Measurements from ENCODE around the gene PLXNB3.

PLXNB3 gene

DNA sequence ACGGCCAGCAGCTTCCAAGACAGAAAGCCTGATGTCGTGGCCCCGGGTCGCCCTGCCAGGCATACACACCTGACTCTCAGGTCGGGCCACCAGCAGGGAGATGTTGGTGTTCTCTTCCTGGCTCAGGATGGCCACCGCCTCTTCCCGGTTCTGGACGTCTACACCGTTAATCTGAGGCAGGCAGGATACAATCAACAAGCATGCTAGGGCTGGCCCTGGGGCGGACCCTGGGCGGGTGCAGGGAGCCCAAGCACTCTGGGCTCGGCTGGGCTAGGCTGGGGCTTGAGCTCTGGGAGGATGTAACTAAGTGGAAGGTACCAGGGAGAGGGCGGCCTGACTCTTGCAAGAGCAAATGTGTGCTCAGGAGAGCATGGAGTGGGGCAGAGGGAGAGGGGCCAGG, 41.4 kb downstream of the PLXNB3 start:
- no peaks in the 10 kb centered on the region for H3K4me1 ChIP-seq
- TF ChIP-seq, protein P1, sequence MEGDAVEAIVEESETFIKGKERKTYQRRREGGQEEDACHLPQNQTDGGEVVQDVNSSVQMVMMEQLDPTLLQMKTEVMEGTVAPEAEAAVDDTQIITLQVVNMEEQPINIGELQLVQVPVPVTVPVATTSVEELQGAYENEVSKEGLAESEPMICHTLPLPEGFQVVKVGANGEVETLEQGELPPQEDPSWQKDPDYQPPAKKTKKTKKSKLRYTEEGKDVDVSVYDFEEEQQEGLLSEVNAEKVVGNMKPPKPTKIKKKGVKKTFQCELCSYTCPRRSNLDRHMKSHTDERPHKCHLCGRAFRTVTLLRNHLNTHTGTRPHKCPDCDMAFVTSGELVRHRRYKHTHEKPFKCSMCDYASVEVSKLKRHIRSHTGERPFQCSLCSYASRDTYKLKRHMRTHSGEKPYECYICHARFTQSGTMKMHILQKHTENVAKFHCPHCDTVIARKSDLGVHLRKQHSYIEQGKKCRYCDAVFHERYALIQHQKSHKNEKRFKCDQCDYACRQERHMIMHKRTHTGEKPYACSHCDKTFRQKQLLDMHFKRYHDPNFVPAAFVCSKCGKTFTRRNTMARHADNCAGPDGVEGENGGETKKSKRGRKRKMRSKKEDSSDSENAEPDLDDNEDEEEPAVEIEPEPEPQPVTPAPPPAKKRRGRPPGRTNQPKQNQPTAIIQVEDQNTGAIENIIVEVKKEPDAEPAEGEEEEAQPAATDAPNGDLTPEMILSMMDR (IDR thresholded peaks at IDR 0.05; ENCODE audit: low read depth, low read length) = no peak
- no peak for DNase-seq
- H3K36me3 ChIP-seq = no peaks in the 10 kb centered on the region
- H3K9me3 ChIP-seq = no peaks in the 10 kb centered on the region
- H3K4me3 ChIP-seq (ENCODE audit: low read depth, low read length) = no peak overlapping the region
- H3K27me3 ChIP-seq = no peaks in the 10 kb centered on the region

DNA sequence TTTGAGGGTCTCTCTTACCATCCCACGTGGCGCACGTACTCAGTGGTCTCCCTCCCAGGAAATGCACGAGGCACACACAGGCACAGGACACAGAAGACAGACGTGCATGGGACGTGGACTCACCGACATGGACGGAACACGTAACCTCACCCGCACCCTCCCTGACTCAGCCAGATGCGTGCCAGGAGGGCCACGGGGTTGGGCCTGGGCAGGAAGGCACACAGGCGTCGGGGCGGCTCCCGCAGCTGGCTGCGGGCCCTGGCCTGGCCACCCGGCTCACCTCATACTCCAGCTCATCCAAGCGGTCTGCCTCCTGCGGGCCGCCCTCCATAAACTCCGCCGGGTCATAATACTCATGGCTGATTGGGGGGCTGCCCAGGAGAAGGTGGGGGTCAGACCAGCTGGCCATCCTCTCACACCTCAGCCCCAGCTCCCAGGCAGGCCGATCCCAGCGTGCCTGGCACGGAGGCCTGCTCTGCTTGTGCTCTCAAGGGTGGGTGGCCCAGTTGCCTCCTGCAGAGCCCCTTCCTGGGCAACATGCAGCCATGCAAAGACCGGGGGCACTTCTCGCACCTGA, 43.0 kb downstream of the PLXNB3 start:
- no peaks in the 10 kb centered on the region for H3K4me1 ChIP-seq
- no peak overlapping the region for H3K4me3 ChIP-seq (ENCODE audit: low read depth, low read length)
- no peaks in the 10 kb centered on the region for H3K36me3 ChIP-seq
- H3K9me3 ChIP-seq = no peaks in the 10 kb centered on the region
- no peaks in the 10 kb centered on the region for H3K27me3 ChIP-seq
- DNase-seq = no peak
- TF ChIP-seq, protein P1 (IDR thresholded peaks at IDR 0.05; ENCODE audit: low read depth, low read length) = no peak

DNA sequence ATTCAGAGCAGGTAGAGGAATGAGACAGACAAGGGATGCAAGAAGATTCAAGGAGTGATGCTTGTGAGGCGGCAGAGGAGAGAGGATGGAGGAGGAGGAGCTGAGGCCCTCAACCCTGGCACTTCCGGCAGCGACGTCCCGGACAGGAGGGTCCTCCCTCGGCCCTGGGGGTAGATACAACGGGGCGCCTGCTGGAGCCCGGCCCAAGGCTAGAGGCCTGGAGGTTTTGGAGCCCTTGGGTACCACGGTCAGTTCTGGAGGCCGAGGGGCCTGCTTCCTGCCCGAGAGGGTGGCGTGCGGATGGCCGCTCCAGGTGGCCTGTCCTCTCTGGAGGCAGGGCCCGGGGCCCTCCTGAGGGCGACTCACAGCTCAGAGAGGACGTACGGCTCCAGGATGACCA, 43.9 kb downstream of the PLXNB3 start:
- Histone ChIP-seq H3K4me1 (no peaks in the 10 kb centered on the region), H3K27me3 (no peaks in the 10 kb centered on the region), H3K4me3 (ENCODE audit: low read depth, low read length) (no peak overlapping the region), H3K36me3 (no peaks in the 10 kb centered on the region), H3K9me3 (no peaks in the 10 kb centered on the region)
- no peak for DNase-seq
- TF ChIP-seq, protein P1 (IDR thresholded peaks at IDR 0.05; ENCODE audit: low read depth, low read length) = no peak

DNA sequence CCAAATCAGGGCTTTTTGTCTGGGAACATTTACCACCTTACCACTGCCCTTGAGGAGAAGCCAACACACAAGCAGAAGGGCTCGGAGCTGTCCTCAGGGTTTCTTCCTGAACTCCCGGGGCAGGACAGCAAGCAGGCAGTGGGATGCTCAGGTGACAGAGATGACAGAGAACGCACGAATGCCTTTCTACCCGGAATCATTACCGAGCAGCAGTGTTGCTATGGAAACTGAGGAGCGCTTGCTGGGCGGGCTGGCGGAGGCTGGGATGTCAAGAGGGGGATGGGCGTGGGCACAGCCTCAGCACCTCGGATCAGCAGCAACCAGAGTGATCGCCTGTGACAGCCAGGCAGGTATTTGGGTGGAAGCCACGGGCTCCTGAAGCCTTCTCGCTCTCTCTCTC, 48.2 kb downstream of the PLXNB3 start:
- Histone ChIP-seq H3K4me3 (ENCODE audit: low read depth, low read length) (no peak overlapping the region), H3K36me3 (no peaks in the 10 kb centered on the region), H3K9me3 (no peaks in the 10 kb centered on the region), H3K27me3 (no peaks in the 10 kb centered on the region), H3K4me1 (no peaks in the 10 kb centered on the region)
- TF ChIP-seq, protein P1 (IDR thresholded peaks at IDR 0.05; ENCODE audit: low read depth, low read length) = no peak
- DNase-seq = no peak

DNA sequence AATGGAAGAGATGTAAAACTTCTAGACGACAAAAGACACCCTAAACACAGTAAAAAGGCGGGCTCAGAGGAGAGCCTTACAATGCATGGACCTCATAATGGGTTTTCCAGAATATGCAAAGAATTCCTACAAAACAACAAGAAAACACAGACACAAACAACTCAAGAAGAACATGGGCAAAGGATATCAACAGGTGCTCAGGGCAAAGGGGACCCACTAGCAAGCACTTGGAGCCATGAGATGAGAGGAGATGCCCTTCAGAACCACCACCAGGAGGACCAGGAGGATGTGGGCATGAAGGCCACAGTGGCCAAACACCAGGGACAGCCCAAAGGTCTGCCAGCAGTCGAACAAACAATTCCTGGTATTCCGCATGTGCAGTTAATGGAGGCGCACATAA, 49.1 kb downstream of the PLXNB3 start:
- H3K36me3 ChIP-seq = no peaks in the 10 kb centered on the region
- H3K27me3 ChIP-seq = no peaks in the 10 kb centered on the region
- no peak for DNase-seq
- no peaks in the 10 kb centered on the region for H3K9me3 ChIP-seq
- no peak overlapping the region for H3K4me3 ChIP-seq (ENCODE audit: low read depth, low read length)
- TF ChIP-seq, protein P1 (IDR thresholded peaks at IDR 0.05; ENCODE audit: low read depth, low read length) = no peak
- no peaks in the 10 kb centered on the region for H3K4me1 ChIP-seq

DNA sequence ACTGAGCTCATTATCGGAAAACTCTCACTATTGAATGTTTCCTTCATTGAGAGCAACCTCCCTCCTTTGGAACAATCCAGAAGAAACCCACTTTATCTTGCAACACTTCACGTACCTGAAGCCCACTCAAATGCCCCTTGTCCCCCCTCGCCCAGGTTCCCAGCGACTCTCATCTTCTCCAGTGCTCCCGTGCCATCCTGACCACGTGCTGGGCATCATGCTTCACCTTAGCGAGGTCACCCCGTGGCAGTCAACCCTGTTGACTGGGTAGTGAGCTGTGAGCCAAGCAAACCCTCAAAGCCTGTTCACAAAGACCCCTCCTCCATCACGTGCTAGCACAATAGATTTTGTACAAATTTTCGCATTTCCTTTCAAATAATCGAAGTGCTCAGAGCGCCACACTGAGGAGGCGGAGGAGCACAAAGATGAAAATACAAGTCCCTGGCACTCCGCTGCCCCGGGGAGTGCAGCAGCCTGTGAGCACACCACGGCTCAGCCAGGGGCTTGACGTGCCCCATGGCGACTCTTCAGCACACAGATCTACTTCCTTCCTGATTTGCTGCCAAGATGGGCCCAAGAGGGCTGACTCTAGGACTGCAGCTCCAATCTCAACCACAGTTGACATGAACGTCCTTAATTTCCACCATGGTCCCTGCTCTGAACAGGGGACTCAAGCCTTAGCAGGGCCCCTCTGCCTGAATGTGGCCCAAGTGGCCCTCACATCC, 50.7 kb downstream of the PLXNB3 start:
- DNase-seq = no peak
- Histone ChIP-seq H3K4me3 (ENCODE audit: low read depth, low read length) (no peak overlapping the region), H3K4me1 (no peaks in the 10 kb centered on the region; the same call in 1 of the 2 replicates), H3K36me3 (no peaks in the 10 kb centered on the region), H3K9me3 (no peaks in the 10 kb centered on the region), H3K27me3 (no peaks in the 10 kb centered on the region)
- TF ChIP-seq, protein P1 (IDR thresholded peaks at IDR 0.05; ENCODE audit: low read depth, low read length) = no peak

All from BE2C (cell line).